Omental fat pad (tissue), 4 donors: ENCODE data around the gene LINC01488. TPM values are rescaled to one million over a fixed set of nuclear protein-coding genes. Genes with fewer than 3 reads are reported as not detected.

ENCODE experiments used
- ATAC-seq: fragments of 150-250 bp; one replicate; pipeline ENCODE4 v1.9.1; 2016; ENCODE audit warnings: mild to moderate bottlenecking, moderate library complexity; ENCODE audit not compliant: low FRiP score
- DNase-seq: peaks from one replicate; pipeline ENCODE4 v3.0.0-alpha.2; 2019; ENCODE audit warnings: low spot score
- total RNA-seq, 4 donors: library from RNA; depleted of rRNA; stranded (reverse); fragments of >200 nt; gene quantifications; one replicate each; pipeline ENCODE4 v1.1.0, GENCODE V29; 2016
- TF ChIP-seq, protein P1 (sequence below), 3 donors: fragments of 450-650 bp; IDR thresholded peaks; one replicate each; pipeline ENCODE4 v1.5.1; 2016 to 2017; ENCODE audit warnings: antibody characterized with exemption in 3 of 3, mild to moderate bottlenecking in 3 of 3, moderate library complexity in 2 of 3

The LINC01488 gene
- total RNA-seq, 4 donors from 2014 or later, result not detected

DNA sequence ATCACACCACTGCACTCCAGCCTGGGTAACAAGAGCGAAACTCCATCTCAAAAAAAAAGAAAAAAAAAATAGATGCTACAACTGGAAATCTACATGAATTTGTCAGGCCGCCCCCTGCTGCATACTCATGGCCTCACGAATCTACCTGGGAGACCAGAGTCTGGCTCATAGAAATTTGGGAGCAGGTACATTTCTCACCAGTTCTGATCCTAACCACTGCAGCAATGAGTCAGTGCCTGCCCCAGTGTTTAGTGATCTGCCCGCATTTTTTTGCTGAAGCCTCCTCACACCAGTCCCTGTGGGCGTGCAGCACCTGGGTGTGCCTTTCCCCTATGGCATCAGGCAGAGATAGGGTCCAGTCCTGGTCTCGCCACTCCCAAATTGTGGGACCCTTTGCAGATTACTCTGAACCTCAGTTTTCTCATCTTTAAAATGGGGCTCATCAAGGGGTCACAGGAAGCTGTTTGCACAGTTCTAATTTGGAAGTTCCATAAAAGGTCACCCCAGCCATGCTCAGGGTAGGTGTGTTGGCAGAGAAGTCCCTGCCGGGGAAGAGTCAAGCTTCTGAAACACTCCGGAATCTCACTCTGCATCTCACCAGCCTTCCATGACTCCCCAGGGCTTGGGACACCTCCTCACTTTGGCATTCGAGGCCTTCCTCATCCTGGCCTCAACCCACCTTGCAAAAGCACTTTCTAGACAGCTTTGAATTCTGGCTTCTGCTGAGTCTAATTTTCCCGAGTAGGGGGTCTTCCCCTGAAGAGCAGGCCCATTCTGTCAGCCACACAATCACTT lies 39.3 kb upstream of the LINC01488 start:
- no peak for ATAC-seq
- no peak for DNase-seq
- TF ChIP-seq, protein P1, sequence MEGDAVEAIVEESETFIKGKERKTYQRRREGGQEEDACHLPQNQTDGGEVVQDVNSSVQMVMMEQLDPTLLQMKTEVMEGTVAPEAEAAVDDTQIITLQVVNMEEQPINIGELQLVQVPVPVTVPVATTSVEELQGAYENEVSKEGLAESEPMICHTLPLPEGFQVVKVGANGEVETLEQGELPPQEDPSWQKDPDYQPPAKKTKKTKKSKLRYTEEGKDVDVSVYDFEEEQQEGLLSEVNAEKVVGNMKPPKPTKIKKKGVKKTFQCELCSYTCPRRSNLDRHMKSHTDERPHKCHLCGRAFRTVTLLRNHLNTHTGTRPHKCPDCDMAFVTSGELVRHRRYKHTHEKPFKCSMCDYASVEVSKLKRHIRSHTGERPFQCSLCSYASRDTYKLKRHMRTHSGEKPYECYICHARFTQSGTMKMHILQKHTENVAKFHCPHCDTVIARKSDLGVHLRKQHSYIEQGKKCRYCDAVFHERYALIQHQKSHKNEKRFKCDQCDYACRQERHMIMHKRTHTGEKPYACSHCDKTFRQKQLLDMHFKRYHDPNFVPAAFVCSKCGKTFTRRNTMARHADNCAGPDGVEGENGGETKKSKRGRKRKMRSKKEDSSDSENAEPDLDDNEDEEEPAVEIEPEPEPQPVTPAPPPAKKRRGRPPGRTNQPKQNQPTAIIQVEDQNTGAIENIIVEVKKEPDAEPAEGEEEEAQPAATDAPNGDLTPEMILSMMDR (IDR thresholded peaks at IDR 0.05), result no peak

DNA sequence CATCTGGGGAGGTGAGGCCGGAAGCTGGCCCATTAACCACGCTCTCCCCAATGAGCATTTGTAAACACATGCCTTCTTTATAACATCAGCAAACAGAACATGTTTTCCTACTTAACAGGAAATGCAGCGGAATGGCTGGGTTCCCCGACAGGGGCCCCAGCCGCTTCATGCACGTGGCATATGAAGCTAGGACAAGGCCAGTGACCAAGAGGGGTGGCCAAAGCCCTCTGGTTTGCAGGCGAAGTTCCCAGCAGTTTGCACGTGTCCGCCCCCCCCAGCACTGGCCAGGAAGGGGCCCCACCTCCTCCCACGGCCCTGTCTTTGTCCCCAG lies 38.7 kb upstream of the LINC01488 start:
- TF ChIP-seq, protein P1 (IDR thresholded peaks at IDR 0.05), result no peak
- DNase-seq (no peak), ATAC-seq (peak; percentile 2)

DNA sequence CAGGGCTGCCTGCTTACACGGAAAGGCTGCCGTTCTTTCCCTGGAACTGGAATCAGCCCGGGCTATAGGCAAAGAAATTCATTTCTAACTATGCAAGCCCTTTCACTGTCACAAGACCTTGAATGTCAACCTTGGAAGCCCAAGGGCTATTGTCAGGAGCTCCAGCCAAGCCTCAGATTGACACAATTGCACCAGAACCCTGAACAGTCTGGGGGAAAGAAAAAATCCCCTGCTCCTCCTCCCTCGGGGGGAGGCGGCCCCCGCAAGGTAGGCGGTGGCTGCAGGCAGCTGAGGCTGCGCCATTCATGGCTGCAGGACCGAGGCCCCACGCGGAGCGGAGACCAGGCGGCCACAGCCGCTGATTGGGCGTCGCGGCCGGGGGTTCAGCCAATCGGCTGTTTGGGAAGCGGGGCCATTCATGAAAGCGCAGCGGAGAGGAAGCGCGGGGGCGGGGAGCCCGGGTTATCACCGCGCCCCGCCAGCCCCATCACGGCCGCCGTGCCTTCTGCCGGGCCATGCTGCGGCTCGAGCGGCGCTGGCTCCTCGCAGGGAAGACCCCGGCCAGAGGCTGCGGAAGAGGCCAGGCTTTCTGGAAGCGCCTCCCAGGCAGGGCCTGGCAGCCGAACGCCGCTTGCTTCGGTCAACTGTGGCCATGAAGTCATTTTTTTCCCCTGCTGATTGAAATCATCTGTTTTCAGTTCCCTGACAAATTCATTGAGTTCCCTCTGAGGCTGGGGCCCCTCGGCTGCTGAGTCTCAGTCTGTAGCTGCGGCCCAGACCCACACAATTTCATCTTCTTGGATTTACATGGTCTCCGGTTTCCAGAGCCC lies 38.1 kb upstream of the LINC01488 start:
- TF ChIP-seq, protein P1 (IDR thresholded peaks at IDR 0.05), result no peak
- DNase-seq, result peak; percentile 57
- ATAC-seq, result peak; percentile 83

DNA sequence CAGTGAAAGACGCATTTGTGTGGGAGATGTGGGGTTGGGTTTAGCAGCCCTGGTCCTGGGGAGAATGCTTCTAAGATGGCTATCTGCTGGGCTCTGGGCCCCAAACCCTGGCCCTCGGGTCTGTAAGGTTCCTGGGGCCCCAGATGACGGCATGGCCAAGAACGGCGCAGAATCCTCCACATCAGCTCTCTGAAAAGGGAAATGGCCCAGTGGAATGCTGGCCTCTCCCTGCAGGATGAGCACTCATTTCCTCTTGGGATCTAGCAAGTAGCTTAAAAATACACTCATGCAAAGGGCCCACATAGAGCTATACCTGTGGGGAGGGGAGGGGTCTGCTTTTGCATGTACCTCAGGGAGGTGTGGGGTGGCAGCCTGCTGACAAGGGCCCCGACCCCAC lies 37.5 kb upstream of the LINC01488 start:
- TF ChIP-seq, protein P1 (IDR thresholded peaks at IDR 0.05), result no peak
- no peak for ATAC-seq
- no peak for DNase-seq

DNA sequence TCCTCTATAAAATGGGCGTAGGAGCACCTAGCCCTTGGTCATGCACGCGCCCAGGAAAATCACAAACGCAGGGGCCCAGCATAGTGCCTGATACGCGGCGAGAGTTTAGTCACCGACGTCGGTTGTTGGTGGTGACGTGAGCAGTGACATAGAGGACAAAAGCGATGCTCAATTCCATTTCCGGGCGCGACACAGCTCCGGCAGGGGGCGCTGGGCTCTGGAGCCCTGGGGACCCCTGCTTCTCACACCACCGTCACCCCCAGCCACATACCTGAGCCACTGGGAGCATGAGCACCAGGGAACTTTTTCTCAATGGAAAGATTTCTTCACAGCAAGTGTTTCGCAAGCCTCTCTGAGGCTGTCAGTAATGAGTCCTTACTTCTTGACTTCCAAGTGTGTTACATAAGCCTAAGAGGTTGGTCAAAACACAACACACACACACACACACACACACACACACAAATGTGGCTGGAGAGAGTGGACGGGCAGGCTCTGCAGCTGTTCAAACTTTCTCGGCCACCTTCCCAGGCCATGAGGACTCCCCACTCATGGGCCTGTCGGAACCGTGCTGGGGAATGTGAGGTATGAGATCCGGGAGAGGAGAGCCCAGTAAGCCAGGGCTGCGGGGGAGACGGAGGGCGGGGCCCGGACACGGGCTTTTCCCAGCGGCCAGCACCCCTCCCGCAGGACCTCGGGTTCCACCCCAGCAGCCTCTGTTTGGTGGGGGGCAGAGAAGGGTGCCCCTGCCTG lies 36.9 kb upstream of the LINC01488 start:
- peak; percentile 44 for DNase-seq
- peak; percentile 70 for ATAC-seq
- TF ChIP-seq, protein P1 (IDR thresholded peaks at IDR 0.05), result no peak

DNA sequence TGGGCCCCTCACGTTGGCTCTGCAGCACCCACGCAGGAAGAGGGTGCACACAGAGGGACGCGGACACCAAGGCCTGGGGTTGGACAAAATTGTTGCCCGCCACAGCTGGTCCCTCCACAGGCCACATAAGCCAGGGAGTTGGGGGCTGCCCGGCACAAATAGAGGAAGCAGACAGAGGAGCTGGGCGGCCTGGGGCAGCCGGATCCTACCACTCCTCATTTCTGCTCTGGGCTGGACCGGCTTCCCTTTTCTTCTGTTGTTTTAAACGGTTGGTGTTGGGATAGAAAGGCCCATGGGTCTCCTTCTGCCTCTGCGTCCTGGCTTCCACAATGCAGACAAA lies 36.4 kb upstream of the LINC01488 start:
- DNase-seq, result no peak
- ATAC-seq, result no peak
- TF ChIP-seq, protein P1 (IDR thresholded peaks at IDR 0.05), result no peak
